Skin epidermis (tissue), 12 donors: ENCODE data around the gene SEMA5A.
A peak's percentile ranks its signal among the peaks of the same experiment; 100 is the strongest.

ENCODE experiments used
- H3K27ac ChIP-seq, 21 experiments: fragments of 200-600 bp; sonication (generic) in 11 of 21; one replicate each; pipeline ENCODE4 v1.5.0; 2020; ENCODE audit warnings: mild to moderate bottlenecking in 3 of 21, inconsistent platforms in 2 of 21, moderate library complexity in 2 of 21
- H3K4me3 ChIP-seq, 7 experiments: fragments of 200-600 bp; sonication (generic) in 2 of 7; one replicate each; pipeline ENCODE4 v1.5.0; 2020; ENCODE audit warnings: inconsistent platforms in 2 of 7, mild to moderate bottlenecking in 2 of 7, moderate library complexity in 1 of 7

SEMA5A gene

GRCh38 chr5:9265441-9266287 lies 280.2 kb downstream of the SEMA5A start:
- H3K27ac ChIP-seq, result peak overlapping the region in 11 of 21 experiments; percentile 2 to 71 (median 39)
- no peak overlapping the region for H3K4me3 ChIP-seq

- H3K27ac ChIP-seq, result peak overlapping the region in 1 of 21 experiments; percentile 25
- H3K4me3 ChIP-seq, result no peak overlapping the region
These were observed 281.6 kb downstream of the SEMA5A start for GRCh38 chr5:9264301-9264700.

DNA sequence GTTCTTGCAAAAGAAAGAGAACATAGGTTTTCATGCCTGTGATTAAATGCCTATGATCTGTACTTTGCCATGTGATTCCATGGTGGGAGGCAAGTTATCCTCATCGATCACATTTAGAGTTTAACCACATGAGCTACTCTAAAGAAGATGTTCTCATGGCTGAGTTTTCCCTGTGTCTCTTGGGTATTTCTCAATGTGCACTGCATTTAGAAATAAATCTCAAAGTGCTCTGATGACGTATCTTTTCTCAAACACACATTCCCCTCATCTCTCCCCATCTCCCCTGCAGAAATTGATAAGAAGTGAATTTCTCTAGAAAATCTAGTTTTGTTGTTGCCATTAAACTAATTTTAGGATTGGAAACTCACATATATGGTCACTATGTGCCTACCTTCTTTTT lies 282.2 kb downstream of the SEMA5A start:
- Histone ChIP-seq H3K27ac (no peak overlapping the region), H3K4me3 (no peak overlapping the region)

DNA sequence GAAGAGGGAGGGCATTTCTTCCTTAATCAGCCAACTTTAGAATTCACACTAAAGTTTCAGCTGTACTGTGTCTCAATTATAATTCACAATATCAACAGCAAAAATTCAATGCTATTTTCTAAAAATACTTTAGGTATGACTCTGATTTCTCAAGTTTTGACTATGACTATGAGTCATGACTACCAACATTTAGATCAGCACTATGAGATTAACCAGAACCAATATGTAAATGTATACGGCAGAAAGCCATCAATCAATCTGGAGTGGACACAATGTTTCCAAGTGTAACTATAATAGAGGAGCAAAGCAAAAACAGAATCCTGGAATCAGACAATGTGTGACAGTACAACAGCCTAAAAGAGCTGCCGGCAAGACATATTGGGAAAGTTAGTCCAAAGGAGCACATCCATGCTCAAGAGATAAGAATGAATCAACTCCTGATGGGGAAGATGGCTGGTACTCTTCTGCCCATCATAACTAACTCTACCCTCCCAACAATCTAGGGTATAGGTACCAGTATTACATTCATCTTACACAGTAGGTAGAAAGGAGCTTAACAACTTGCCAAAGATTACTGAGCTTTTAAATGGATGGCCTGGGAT lies 294.4 kb downstream of the SEMA5A start:
- Histone ChIP-seq H3K4me3 (no peak overlapping the region), H3K27ac (no peak overlapping the region)

DNA sequence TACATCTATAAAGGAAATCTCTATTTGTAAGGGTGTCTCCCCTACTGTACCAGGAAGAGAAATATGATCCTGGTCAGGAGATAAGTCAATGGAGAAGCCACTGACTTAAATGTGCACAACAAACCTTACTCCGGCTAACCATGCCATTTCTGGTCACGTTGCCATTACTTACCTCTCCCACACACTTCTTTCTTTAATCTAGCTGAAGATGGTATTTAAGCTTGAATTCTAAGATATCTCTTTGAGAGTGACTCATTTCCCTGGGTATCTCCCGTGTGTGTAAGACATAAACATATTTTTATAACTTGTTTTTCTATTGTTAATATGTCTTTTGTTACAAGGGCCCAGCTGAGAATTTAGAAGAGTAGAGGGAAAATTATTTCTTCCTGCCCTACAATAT lies 296.6 kb downstream of the SEMA5A start:
- Histone ChIP-seq H3K4me3 (no peak overlapping the region), H3K27ac (no peak overlapping the region)

DNA sequence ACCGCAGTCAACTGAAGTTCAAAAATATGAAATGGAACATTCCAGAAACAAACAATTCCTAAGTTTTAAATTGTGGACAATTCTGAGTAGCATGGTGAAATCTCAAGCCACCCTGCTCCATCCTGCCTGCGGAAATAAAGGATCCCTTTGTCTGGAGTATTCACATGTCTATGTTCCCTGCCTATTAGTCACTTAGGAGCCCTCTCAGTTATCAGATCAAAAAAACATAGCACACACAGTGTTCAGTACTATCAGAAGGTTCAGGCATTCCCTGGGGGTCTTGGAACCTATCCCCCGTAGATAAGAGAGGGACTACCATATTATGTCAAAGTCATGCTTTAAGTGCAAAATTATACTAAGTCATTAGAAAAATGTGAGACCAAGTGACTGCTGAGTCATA lies 300.8 kb downstream of the SEMA5A start:
- no peak overlapping the region for H3K27ac ChIP-seq
- no peak overlapping the region for H3K4me3 ChIP-seq

- no peak overlapping the region for H3K4me3 ChIP-seq
- H3K27ac ChIP-seq, result no peak overlapping the region
These were observed 301.5 kb downstream of the SEMA5A start for GRCh38 chr5:9244417-9244816.

DNA sequence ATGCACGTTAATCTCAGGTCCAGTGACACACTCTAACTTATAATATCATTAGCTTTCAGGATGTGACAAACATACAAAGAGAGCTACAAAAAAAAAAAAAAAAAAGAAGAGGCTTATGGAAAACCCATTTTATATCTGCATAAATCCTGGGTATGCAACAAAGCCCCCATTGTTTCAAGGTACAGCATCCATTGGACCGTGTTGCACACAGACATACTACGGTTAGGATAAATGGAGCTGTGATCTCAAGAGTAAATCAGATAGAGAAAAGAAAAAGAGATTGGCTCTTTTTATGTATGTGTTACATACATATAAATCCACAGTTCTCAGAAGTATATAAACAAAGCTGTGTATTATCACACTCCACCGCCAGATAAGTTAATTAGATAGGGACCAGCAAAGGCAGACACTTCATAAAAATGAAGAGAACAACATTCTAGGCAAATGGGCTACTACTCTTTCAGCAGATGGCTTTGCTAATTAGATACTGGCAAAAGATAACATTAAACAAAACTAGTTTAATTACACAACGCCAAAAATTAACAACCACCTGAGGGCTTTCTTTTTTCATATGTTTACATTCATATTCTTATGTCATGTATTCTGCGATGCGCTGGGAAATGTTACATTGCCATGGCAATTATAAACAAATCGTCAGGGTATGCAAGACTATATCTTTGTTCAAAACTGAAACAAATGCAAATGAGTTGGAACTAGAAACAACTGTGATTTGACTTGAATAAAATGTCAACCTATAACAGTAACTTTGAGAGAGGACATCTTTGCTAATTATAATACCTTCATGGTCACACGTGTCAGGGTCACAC lies 304.2 kb downstream of the SEMA5A start:
- no peak overlapping the region for H3K4me3 ChIP-seq
- H3K27ac ChIP-seq, result no peak overlapping the region

DNA sequence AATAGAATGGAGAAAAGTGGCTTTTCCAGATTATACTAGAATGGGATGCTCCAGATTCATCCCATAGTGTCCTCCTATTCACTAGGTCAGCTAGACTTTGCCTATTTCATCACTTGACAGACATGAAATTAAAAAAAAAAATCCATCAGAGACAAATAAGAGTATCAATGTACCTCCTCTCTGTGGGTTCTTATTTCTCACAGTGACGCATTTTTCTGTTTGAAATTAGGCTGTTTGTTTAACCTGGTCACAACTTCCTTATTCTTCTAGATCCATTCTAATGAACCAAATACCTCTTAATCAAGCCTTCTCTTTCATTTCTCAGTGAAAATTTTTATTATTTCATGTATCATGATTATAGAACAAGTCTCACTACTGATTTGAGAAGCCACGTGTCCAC lies 305.4 kb downstream of the SEMA5A start:
- Histone ChIP-seq H3K4me3 (no peak overlapping the region), H3K27ac (no peak overlapping the region)

GRCh38 chr5:9239626-9240025 lies 306.2 kb downstream of the SEMA5A start:
- Histone ChIP-seq H3K27ac (no peak overlapping the region), H3K4me3 (no peak overlapping the region)

GRCh38 chr5:9239071-9239470 lies 306.8 kb downstream of the SEMA5A start:
- no peak overlapping the region for H3K27ac ChIP-seq
- H3K4me3 ChIP-seq, result no peak overlapping the region

- Histone ChIP-seq H3K27ac (no peak overlapping the region), H3K4me3 (no peak overlapping the region)
These were observed 312.2 kb downstream of the SEMA5A start for GRCh38 chr5:9233712-9234111.

- no peak overlapping the region for H3K27ac ChIP-seq
- H3K4me3 ChIP-seq, result no peak overlapping the region
These were observed 312.8 kb downstream of the SEMA5A start for GRCh38 chr5:9233035-9233434.

- Histone ChIP-seq H3K27ac (no peak overlapping the region), H3K4me3 (no peak overlapping the region)
These were observed 314.0 kb downstream of the SEMA5A start for GRCh38 chr5:9231842-9232241.

GRCh38 chr5:9230355-9230754 lies 315.5 kb downstream of the SEMA5A start:
- H3K4me3 ChIP-seq, result no peak overlapping the region
- H3K27ac ChIP-seq, result no peak overlapping the region

GRCh38 chr5:9226016-9226536 lies 319.8 kb downstream of the SEMA5A start:
- H3K27ac ChIP-seq, result no peak overlapping the region
- H3K4me3 ChIP-seq, result no peak overlapping the region

DNA sequence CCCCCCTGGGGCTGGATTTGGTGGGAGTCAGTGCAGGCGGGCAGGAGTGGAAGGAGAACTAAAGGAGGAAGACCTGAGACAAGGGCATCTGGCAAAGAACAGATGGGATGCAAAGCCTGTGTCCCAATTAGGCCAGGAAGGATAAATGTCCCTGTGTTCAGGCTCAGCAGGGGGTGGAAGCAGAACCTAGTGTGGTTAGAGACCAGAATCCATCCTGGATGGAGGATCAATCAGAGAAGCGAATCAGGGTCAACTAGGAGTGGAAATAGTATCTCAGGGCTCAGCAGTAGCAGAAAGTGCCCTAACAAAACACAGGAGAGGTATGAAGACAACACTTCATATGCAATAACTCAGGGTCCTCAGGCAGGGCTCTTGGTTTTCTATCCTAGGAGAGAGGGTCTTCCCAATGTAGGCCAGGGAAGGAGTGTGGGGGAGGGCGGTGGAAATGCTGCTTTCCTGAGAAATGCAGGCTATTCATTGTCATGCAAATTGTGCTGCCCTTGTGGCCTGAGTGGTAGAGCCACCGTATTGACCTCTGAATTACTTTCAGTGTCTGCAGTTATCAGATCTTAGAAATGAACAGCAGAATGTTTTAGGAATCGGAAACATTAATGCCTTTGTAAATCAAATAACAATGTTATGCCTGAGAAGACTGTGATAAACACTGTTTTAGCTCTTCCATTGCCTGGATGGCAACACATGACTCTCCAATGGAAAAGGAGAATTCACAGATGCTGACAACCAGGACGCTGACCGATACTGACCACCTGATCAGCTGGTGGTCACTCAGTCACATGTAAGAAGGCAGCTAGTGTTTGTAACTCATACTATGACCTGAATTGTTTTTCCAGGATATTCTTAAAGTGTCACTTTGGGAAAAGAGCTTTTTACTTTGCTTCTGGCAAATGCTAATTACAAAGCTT lies 323.6 kb downstream of the SEMA5A start:
- no peak overlapping the region for H3K27ac ChIP-seq
- no peak overlapping the region for H3K4me3 ChIP-seq

GRCh38 chr5:9218358-9218757 lies 327.5 kb downstream of the SEMA5A start:
- Histone ChIP-seq H3K27ac (no peak overlapping the region), H3K4me3 (no peak overlapping the region)

DNA sequence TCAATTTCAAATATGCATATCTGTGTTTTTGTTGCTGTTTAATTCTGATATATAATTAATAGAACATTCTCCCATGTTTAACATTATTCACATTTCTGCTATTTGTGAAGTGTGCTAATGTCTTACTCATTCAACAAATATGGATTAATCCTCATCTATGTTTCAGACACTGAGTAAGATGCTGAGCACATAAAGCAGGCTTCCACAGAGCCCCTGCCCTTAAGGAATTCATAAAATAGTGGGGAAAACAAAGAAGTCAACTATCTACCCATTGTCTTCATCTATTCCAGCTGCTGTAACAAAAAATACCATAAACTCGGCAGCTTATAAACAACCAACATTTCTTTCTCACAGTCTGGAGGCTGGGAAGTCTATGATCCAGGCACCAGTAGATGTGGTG lies 333.3 kb downstream of the SEMA5A start:
- no peak overlapping the region for H3K4me3 ChIP-seq

More for the DNA sequence above, 333.3 kb downstream of the SEMA5A start:
- H3K27ac ChIP-seq, result no peak overlapping the region
